Mesenchymal stem cell (in vitro differentiated cells and primary cell): ENCODE results near the gene GFRA4.

Experiments
- DNase-seq: peaks from one replicate; pipeline ENCODE4 v3.0.0-alpha.2; 2013
- H2AFZ ChIP-seq: one replicate; pipeline ENCODE4 v1.6.1; 2013; ENCODE audit warnings: low read depth, mild to moderate bottlenecking, control low read depth, inconsistent platforms, low read length, moderate library complexity
- H2AK5ac ChIP-seq: 2 replicates; pipeline ENCODE4 v1.6.1; 2013; ENCODE audit warnings: low read length, moderate library complexity, mild to moderate bottlenecking, inconsistent platforms; ENCODE audit not compliant: severe bottlenecking
- H2BK120ac ChIP-seq: one replicate; pipeline ENCODE4 v1.6.1; 2013; ENCODE audit warnings: low read depth, mild to moderate bottlenecking, inconsistent platforms, low read length, moderate library complexity
- H2BK12ac ChIP-seq, 2 experiments: one replicate each; pipeline ENCODE4 v1.6.1; 2013; ENCODE audit warnings: inconsistent platforms in 2 of 2, low read length in 2 of 2, mild to moderate bottlenecking in 2 of 2, moderate library complexity in 2 of 2, control low read depth in 1 of 2
- H2BK15ac ChIP-seq: one replicate; pipeline ENCODE4 v1.6.1; 2013; ENCODE audit warnings: mild to moderate bottlenecking, low read depth, inconsistent platforms; ENCODE audit not compliant: poor library complexity, severe bottlenecking
- H2BK5ac ChIP-seq: 2 replicates; pipeline ENCODE4 v1.6.1; 2013; ENCODE audit warnings: low read depth, mild to moderate bottlenecking, low read length, control low read depth, inconsistent platforms; ENCODE audit not compliant: poor library complexity, severe bottlenecking
- H3K14ac ChIP-seq, 2 experiments: one replicate each; pipeline ENCODE4 v1.6.1; 2013; ENCODE audit warnings: inconsistent platforms in 2 of 2, low read length in 2 of 2, control low read depth in 1 of 2, mild to moderate bottlenecking in 1 of 2, moderate library complexity in 1 of 2
- H3K18ac ChIP-seq, 2 experiments: one replicate each; pipeline ENCODE4 v1.6.1; 2013; ENCODE audit warnings: inconsistent platforms in 2 of 2, low read length in 2 of 2, control low read depth in 1 of 2, low read depth in 1 of 2, mild to moderate bottlenecking in 1 of 2
- H3K23ac ChIP-seq, 2 experiments: one replicate each; pipeline ENCODE4 v1.6.1; 2013; ENCODE audit warnings: inconsistent platforms in 2 of 2, low read length in 2 of 2, mild to moderate bottlenecking in 2 of 2, moderate library complexity in 2 of 2, control low read depth in 1 of 2
- H3K27ac ChIP-seq: 2 replicates; pipeline ENCODE4 v1.5.1; 2013; ENCODE audit warnings: mild to moderate bottlenecking, moderate library complexity, low read length, control low read depth, inconsistent platforms; ENCODE audit not compliant: poor library complexity, severe bottlenecking
- H3K27me3 ChIP-seq, 2 experiments: 2 replicates each; pipeline versions ENCODE4 v1.6.1 to v1.7.0; 2013; ENCODE audit warnings: low read length in 2 of 2, mild to moderate bottlenecking in 2 of 2, moderate library complexity in 2 of 2, control low read depth in 1 of 2, inconsistent platforms in 1 of 2; ENCODE audit not compliant: control insufficient read depth in 1 of 2, insufficient read depth in 1 of 2
- H3K36me3 ChIP-seq, 2 experiments: 2 replicates each; pipeline versions ENCODE4 v1.6.1 to v1.7.0; 2013; ENCODE audit warnings: low read length in 2 of 2, control low read depth in 1 of 2, inconsistent platforms in 1 of 2, low read depth in 1 of 2, mild to moderate bottlenecking in 1 of 2; ENCODE audit not compliant: insufficient read depth in 2 of 2, control insufficient read depth in 1 of 2
- H3K4ac ChIP-seq, 2 experiments: one replicate each; pipeline ENCODE4 v1.6.1; 2013; ENCODE audit warnings: inconsistent platforms in 2 of 2, low read length in 2 of 2, mild to moderate bottlenecking in 2 of 2, moderate library complexity in 2 of 2, control low read depth in 1 of 2, low read depth in 1 of 2
- H3K4me1 ChIP-seq: 2 replicates; pipeline ENCODE4 v1.6.1; 2013; ENCODE audit warnings: low read depth, low read length, control low read depth; ENCODE audit not compliant: control insufficient read depth, insufficient read depth
- H3K4me2 ChIP-seq: 2 replicates; pipeline ENCODE4 v1.6.1; 2013; ENCODE audit warnings: low read length, mild to moderate bottlenecking, inconsistent platforms; ENCODE audit not compliant: poor library complexity, severe bottlenecking
- H3K4me3 ChIP-seq, 2 experiments: 2 replicates each; pipeline versions ENCODE4 v1.5.1 to v1.7.0; 2013; ENCODE audit warnings: low read length in 2 of 2, mild to moderate bottlenecking in 2 of 2, control low read depth in 1 of 2, low read depth in 1 of 2; ENCODE audit not compliant: insufficient read depth in 1 of 2
- H3K79me1 ChIP-seq: replicated peaks from 2 replicates; pipeline ENCODE4 v1.6.1; 2013; ENCODE audit warnings: mild to moderate bottlenecking, control low read depth, low read length, inconsistent platforms; ENCODE audit not compliant: poor library complexity, severe bottlenecking
- H3K9ac ChIP-seq: 2 replicates; pipeline ENCODE4 v1.7.0; 2013; ENCODE audit warnings: mild to moderate bottlenecking, low read length, moderate library complexity
- H3K9me3 ChIP-seq: 2 replicates; pipeline ENCODE4 v1.7.0; 2013; ENCODE audit warnings: mild to moderate bottlenecking, low read length; ENCODE audit not compliant: control insufficient read depth
- H4K8ac ChIP-seq: one replicate; pipeline ENCODE4 v1.6.1; 2013; ENCODE audit warnings: inconsistent platforms, mild to moderate bottlenecking, low read length, moderate library complexity
- H4K91ac ChIP-seq: one replicate; pipeline ENCODE4 v1.6.1; 2013; ENCODE audit warnings: mild to moderate bottlenecking, low read length, inconsistent platforms
- WGBS: methylation state at CpG from one replicate; pipeline ENCODE4 v1.1.7; 2013; ENCODE audit warnings: mixed read lengths; 5-methylcytosine and 5-hydroxymethylcytosine counted together

GFRA4 gene

GRCh38 chr20:3654326-3655130 is 8.7 kb downstream of the GFRA4 start:
- H3K36me3 ChIP-seq: peaks cover 6 to 7% of the 10 kb centered on the region in 2 experiments
- no peak overlapping the region for H3K18ac ChIP-seq
- no peak overlapping the region for H2AK5ac ChIP-seq
- H4K8ac ChIP-seq: no peak overlapping the region
- H3K4me3 ChIP-seq: no peak overlapping the region
- peaks cover 16% of the 10 kb centered on the region for H3K4me1 ChIP-seq
- no peak overlapping the region for H2BK120ac ChIP-seq
- H3K79me1 ChIP-seq: no peaks in the 10 kb centered on the region
- H3K9me3 ChIP-seq: peaks cover 4% of the 10 kb centered on the region
- H2BK12ac ChIP-seq: no peak overlapping the region
- no peak overlapping the region for H3K14ac ChIP-seq
- no peak overlapping the region for H3K4ac ChIP-seq
- H3K23ac ChIP-seq: no peak overlapping the region
- H3K27ac ChIP-seq: no peak overlapping the region
- no peak overlapping the region for H3K9ac ChIP-seq
- 86% methylated on average over 17 of the region's 17 CpGs for WGBS
- no peak overlapping the region for H4K91ac ChIP-seq
- no peak overlapping the region for H3K4me2 ChIP-seq
- no peak for DNase-seq
- H2BK5ac ChIP-seq: no peak overlapping the region
- no peak overlapping the region for H2AFZ ChIP-seq
- peaks cover 11 to 25% of the 10 kb centered on the region in 2 experiments for H3K27me3 ChIP-seq
- H2BK15ac ChIP-seq: no peak overlapping the region

GRCh38 chr20:3653921-3654320 is 9.3 kb downstream of the GFRA4 start:
- Histone ChIP-seq H3K79me1 (no peaks in the 10 kb centered on the region), H2BK15ac (no peak overlapping the region), H3K27ac (no peak overlapping the region), H4K91ac (no peak overlapping the region), H3K4me3 (no peak overlapping the region), H2AK5ac (no peak overlapping the region), H2BK12ac (no peak overlapping the region), H3K14ac (no peak overlapping the region), H4K8ac (no peak overlapping the region), H3K9ac (no peak overlapping the region), H2BK120ac (no peak overlapping the region), H2BK5ac (no peak overlapping the region), H3K4me2 (no peak overlapping the region), H3K9me3 (peaks cover 4% of the 10 kb centered on the region), H3K4me1 (peaks cover 16% of the 10 kb centered on the region), H2AFZ (no peak overlapping the region), H3K27me3 (peaks cover 11 to 19% of the 10 kb centered on the region in 2 experiments), H3K18ac (no peak overlapping the region), H3K36me3 (peaks cover 10 to 12% of the 10 kb centered on the region in 2 experiments), H3K23ac (no peak overlapping the region), H3K4ac (no peak overlapping the region)
- 63% methylated on average over 2 of the region's 2 CpGs for WGBS
- DNase-seq: no peak

GRCh38 chr20:3652676-3653596 is 10.3 kb downstream of the GFRA4 start:
- Histone ChIP-seq H3K4me2 (no peak overlapping the region), H3K23ac (no peak overlapping the region), H3K4me3 (no peak overlapping the region)

GRCh38 chr20:3652221-3652620 is 11.0 kb downstream of the GFRA4 start:
- Histone ChIP-seq H3K79me1 (no peaks in the 10 kb centered on the region), H2BK15ac (no peak overlapping the region), H4K91ac (no peak overlapping the region), H3K4me2 (no peak overlapping the region), H2AFZ (no peak overlapping the region), H2BK12ac (no peak overlapping the region), H3K9ac (no peak overlapping the region), H4K8ac (no peak overlapping the region), H3K9me3 (peaks cover 4% of the 10 kb centered on the region), H3K18ac (no peak overlapping the region), H3K4ac (no peak overlapping the region), H3K4me3 (no peak overlapping the region), H2BK120ac (no peak overlapping the region), H3K14ac (no peak overlapping the region), H2AK5ac (no peak overlapping the region), H3K27me3 (peaks cover under 1 to 6% of the 10 kb centered on the region in 2 experiments), H3K23ac (no peak overlapping the region), H2BK5ac (no peak overlapping the region), H3K27ac (no peak overlapping the region), H3K36me3 (peaks cover 12 to 27% of the 10 kb centered on the region in 2 experiments), H3K4me1 (peaks cover 16% of the 10 kb centered on the region)
- 97% methylated on average over 9 of the region's 9 CpGs for WGBS
- no peak for DNase-seq

More at GRCh38 chr20:3652676-3653596, 10.3 kb downstream of the GFRA4 start:
- Histone ChIP-seq H3K27ac (no peak overlapping the region), H3K27me3 (peaks cover 6 to 9% of the 10 kb centered on the region in 2 experiments), H3K9ac (no peak overlapping the region), H3K18ac (no peak overlapping the region), H2BK5ac (no peak overlapping the region), H3K14ac (no peak overlapping the region), H3K4me1 (peaks cover 16% of the 10 kb centered on the region), H2BK120ac (no peak overlapping the region), H4K8ac (no peak overlapping the region), H2BK12ac (no peak overlapping the region), H3K4ac (no peak overlapping the region), H3K79me1 (no peaks in the 10 kb centered on the region), H3K9me3 (peaks cover 4% of the 10 kb centered on the region), H4K91ac (no peak overlapping the region), H3K36me3 (peaks cover 10 to 20% of the 10 kb centered on the region in 2 experiments), H2BK15ac (no peak overlapping the region), H2AK5ac (no peak overlapping the region), H2AFZ (no peak overlapping the region)
- 83% methylated on average over 9 of the region's 10 CpGs for WGBS
- no peak for DNase-seq
